Loucy (cell line): Measurements from ENCODE around the gene CEP112.

Source experiments
- H2AFZ ChIP-seq: fragments of 200-600 bp; sonication (generic); 2 replicates; pipeline ENCODE4 v1.6.0; 2016; ENCODE audit warnings: antibody characterized with exemption, mild to moderate bottlenecking, low read length, moderate library complexity
- H3F3A ChIP-seq: fragments of 200-600 bp; 2 replicates; pipeline ENCODE4 v1.6.0; 2016; ENCODE audit warnings: antibody characterized with exemption, low read depth, mild to moderate bottlenecking
- H3K27me3 ChIP-seq: fragments of 200-600 bp; sonication (generic); 2 replicates; pipeline ENCODE4 v1.6.1; 2014; ENCODE audit warnings: low read length, mild to moderate bottlenecking; ENCODE audit not compliant: insufficient read depth, poor library complexity, severe bottlenecking
- H3K36me3 ChIP-seq: fragments of 200-600 bp; sonication (generic); 2 replicates; pipeline ENCODE4 v1.6.1; 2016; ENCODE audit warnings: low read length; ENCODE audit not compliant: insufficient read depth
- H3K4me1 ChIP-seq: fragments of 200-600 bp; sonication (generic); 2 replicates; pipeline ENCODE4 v1.5.1; 2014; ENCODE audit warnings: low read length, mild to moderate bottlenecking; ENCODE audit not compliant: insufficient read depth, poor library complexity, severe bottlenecking
- H3K4me2 ChIP-seq: fragments of 200-600 bp; sonication (generic); 2 replicates; pipeline ENCODE4 v1.6.0; 2014; ENCODE audit warnings: antibody characterized with exemption, low read length, low read depth, mild to moderate bottlenecking; ENCODE audit not compliant: poor library complexity, severe bottlenecking
- H3K4me3 ChIP-seq: fragments of 200-600 bp; sonication (generic); 2 replicates; pipeline ENCODE4 v1.5.1; 2014; ENCODE audit warnings: low read length, mild to moderate bottlenecking, mixed read lengths; ENCODE audit not compliant: poor library complexity, severe bottlenecking
- H3K79me2 ChIP-seq: fragments of 200-600 bp; sonication (generic); 2 replicates; pipeline ENCODE4 v1.6.1; 2014; ENCODE audit warnings: low read length; ENCODE audit not compliant: insufficient read depth
- H3K9ac ChIP-seq: fragments of 200-600 bp; sonication (generic); 2 replicates; pipeline ENCODE4 v1.6.0; 2014; ENCODE audit warnings: mild to moderate bottlenecking, low read depth, low read length, moderate library complexity; ENCODE audit not compliant: poor library complexity, severe bottlenecking
- H3K9me2 ChIP-seq: fragments of 200-600 bp; sonication (generic); replicated peaks from 2 replicates; pipeline ENCODE4 v1.6.1; 2016; ENCODE audit warnings: low read depth, low read length, mixed read lengths
- H3K9me3 ChIP-seq: fragments of 200-600 bp; sonication (generic); 2 replicates; pipeline ENCODE4 v1.6.1; 2014; ENCODE audit warnings: mild to moderate bottlenecking, antibody characterized with exemption, low read length, low read depth; ENCODE audit not compliant: insufficient read depth
- H4K20me1 ChIP-seq: fragments of 200-600 bp; sonication (generic); 2 replicates; pipeline ENCODE4 v1.6.0; 2014; ENCODE audit warnings: antibody characterized with exemption, low read length, mild to moderate bottlenecking; ENCODE audit not compliant: insufficient read depth, poor library complexity, severe bottlenecking
- CTCF ChIP-seq: fragments of 200-600 bp; sonication (generic); conservative IDR thresholded peaks from 2 replicates; pipeline ENCODE4 v1.5.1; 2014; ENCODE audit warnings: mild to moderate bottlenecking, antibody characterized with exemption, low read length
- EZH2phosphoT487 ChIP-seq: fragments of 200-600 bp; IDR thresholded peaks from 2 replicates; pipeline ENCODE4 v1.6.1; 2018; ENCODE audit warnings: antibody characterized with exemption, mild to moderate bottlenecking, moderate library complexity, borderline replicate concordance

Gene CEP112

DNA sequence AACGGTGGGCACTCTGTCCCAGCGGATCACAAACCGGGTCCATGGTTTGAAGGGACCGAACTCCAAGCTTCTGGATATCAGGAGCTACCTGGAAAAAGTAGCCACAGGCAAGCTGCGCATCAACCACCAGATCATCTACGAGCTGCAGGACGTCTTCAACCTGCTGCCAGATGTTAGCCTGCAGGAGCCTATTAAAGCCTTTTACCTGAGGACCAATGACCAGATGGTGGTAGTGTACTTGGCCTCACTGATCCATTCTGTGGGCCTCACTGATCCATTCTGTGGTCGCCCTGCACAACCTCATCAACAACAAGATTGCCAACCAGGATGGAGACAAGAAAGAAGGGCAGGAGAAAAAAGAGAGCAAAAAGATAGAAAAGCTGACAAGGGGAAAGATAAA lies 6.3 kb upstream of the CEP112 start:
- no peaks in the 10 kb centered on the region for H3K36me3 ChIP-seq
- no peak overlapping the region for H3K9ac ChIP-seq
- no peaks in the 10 kb centered on the region for H3K9me3 ChIP-seq
- no peaks in the 10 kb centered on the region for H3F3A ChIP-seq
- H3K4me3 ChIP-seq, result no peak overlapping the region
- no peak for TF ChIP-seq EZH2phosphoT487
- TF ChIP-seq CTCF, result no peak
- no peaks in the 10 kb centered on the region for H4K20me1 ChIP-seq
- no peaks in the 10 kb centered on the region for H3K9me2 ChIP-seq
- no peaks in the 10 kb centered on the region for H3K27me3 ChIP-seq
- H3K4me1 ChIP-seq, result no peaks in the 10 kb centered on the region
- no peaks in the 10 kb centered on the region for H3K79me2 ChIP-seq
- H3K4me2 ChIP-seq, result no peak overlapping the region
- H2AFZ ChIP-seq, result no peak overlapping the region

DNA sequence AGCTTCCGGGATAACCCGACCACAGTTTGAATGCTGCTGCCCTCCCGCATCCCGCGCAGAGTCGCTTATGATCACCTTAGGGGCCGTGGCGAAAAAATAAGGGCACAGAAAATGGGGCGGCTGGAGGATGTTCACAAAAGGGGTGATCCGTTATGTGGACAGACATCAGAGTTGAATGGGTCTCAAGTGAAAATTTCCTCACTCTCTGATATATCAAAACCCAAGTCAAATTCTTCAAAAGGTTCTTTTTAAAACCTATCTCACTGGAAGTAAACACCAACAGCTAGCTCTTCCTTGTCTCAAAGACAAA lies 400 bp upstream of the CEP112 start:
- Histone ChIP-seq H3K4me3 (peak overlapping the region; percentile 81), H3K36me3 (no peaks in the 10 kb centered on the region), H4K20me1 (no peaks in the 10 kb centered on the region), H3K79me2 (no peaks in the 10 kb centered on the region), H3K9ac (no peak overlapping the region), H3K9me3 (no peaks in the 10 kb centered on the region), H3K27me3 (no peaks in the 10 kb centered on the region), H3F3A (no peaks in the 10 kb centered on the region), H3K9me2 (no peaks in the 10 kb centered on the region), H2AFZ (peak overlapping the region; percentile 2; the same call in 1 of the 2 replicates), H3K4me1 (peaks cover 10% of the 10 kb centered on the region), H3K4me2 (peak overlapping the region; percentile 83)
- TF ChIP-seq EZH2phosphoT487, result no peak
- no peak for TF ChIP-seq CTCF

- no peaks in the 10 kb centered on the region for H3K79me2 ChIP-seq
- H3K9ac ChIP-seq, result peak overlapping the region; percentile 62
- H3K36me3 ChIP-seq, result no peaks in the 10 kb centered on the region
- H3K4me1 ChIP-seq, result peaks cover 10% of the 10 kb centered on the region
- H4K20me1 ChIP-seq, result no peaks in the 10 kb centered on the region
- H3F3A ChIP-seq, result no peaks in the 10 kb centered on the region
- H3K4me2 ChIP-seq, result peak overlapping the region; percentile 83
- no peaks in the 10 kb centered on the region for H3K27me3 ChIP-seq
- no peaks in the 10 kb centered on the region for H3K9me2 ChIP-seq
- TF ChIP-seq CTCF (no peak), EZH2phosphoT487 (no peak)
- H2AFZ ChIP-seq, result peak overlapping the region; percentile 95
- H3K4me3 ChIP-seq, result peak overlapping the region; percentile 81
- H3K9me3 ChIP-seq, result no peaks in the 10 kb centered on the region
Measured at GRCh38 chr17:66190738-66191592, 968 bp downstream of the CEP112 start.
